Measurements from ENCODE around the gene KRTAP10-7.
"Not testable (repeated sequence)": the region's sequence is repeated elsewhere in the genome, so short reads cannot be mapped to it uniquely, and the experiment has no call there.

KRTAP10-7 gene

GRCh38 chr21:44600118-44600978 is at the start of gene KRTAP10-7:
TSS of gene KRTAP10-7 (plus strand) at chr21:44600597. CDS start at chr21:44600622, 25 bp downstream.
- H3K27me3 Mint-ChIP-seq (ENCODE audit: low read depth), result peaks cover 10% of the 10 kb centered on the region
- H3K4me1 Mint-ChIP-seq (ENCODE audit: low read depth); DNase-seq (ENCODE audit: low spot score); H3K4me3 Mint-ChIP-seq; H3K36me3 Mint-ChIP-seq (ENCODE audit: low read depth); H3K9me3 Mint-ChIP-seq; H3K27ac Mint-ChIP-seq: not testable (repeated sequence)

GRCh38 chr21:44550807-44551206 is 49.6 kb upstream of the KRTAP10-7 start:
- Mint-ChIP-seq H3K4me1 (ENCODE audit: low read depth) (peaks cover 11% of the 10 kb centered on the region), H3K27me3 (ENCODE audit: low read depth) (peaks cover 2% of the 10 kb centered on the region), H3K36me3 (ENCODE audit: low read depth) (peaks cover 17% of the 10 kb centered on the region), H3K27ac (no peak overlapping the region), H3K4me3 (no peak overlapping the region), H3K9me3 (peaks cover 22% of the 10 kb centered on the region)
- no peak for DNase-seq (ENCODE audit: low spot score)

DNA sequence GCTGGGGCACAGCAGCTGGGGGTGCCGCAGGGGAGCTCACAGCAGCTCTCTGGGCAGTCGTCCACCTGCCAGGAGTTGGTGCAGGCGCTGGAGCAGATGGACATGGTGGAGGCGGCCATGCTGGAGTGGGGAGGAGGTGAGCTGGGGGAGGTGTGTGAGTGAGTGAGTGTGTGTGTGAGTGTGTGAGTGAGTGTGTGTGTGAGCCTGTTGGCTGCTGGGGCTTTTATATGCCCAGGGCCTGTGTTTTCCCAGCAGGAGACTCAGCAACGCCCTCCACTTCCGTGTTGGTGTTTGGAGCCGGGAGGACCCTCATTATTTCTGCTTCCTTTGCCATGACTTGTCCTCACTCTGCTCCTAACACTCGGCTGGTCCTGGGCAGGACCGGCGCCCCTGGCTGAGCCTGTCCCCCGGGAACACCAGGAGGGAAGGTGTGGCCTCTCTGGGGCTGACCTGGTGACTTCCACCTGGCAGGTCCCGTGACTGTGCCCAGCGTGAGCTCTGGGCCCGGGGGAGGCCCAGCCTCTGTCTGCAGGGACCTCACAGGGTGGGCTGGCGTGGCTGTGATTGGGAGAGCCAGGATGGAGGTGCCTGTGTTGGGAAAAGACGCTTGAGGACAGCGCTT is 48.9 kb upstream of the KRTAP10-7 start, which contains the start of gene KRTAP10-2:
KRTAP10-2 (minus strand) TSS at position 166 of the 622 bp plus-strand sequence; CDS start at position 119, 47 bp downstream.
- no peak within 1 kb of the TSS for H3K27ac Mint-ChIP-seq
- peaks cover 22% of the 10 kb centered on the region for H3K9me3 Mint-ChIP-seq
- no peak for DNase-seq (ENCODE audit: low spot score)
- H3K27me3 Mint-ChIP-seq (ENCODE audit: low read depth), result peaks cover 2% of the 10 kb centered on the region
- H3K4me1 Mint-ChIP-seq (ENCODE audit: low read depth), result peaks cover 11% of the 10 kb centered on the region
- peaks cover 17% of the 10 kb centered on the region for H3K36me3 Mint-ChIP-seq (ENCODE audit: low read depth)
- H3K4me3 Mint-ChIP-seq, result no peak within 1 kb of the TSS

DNA sequence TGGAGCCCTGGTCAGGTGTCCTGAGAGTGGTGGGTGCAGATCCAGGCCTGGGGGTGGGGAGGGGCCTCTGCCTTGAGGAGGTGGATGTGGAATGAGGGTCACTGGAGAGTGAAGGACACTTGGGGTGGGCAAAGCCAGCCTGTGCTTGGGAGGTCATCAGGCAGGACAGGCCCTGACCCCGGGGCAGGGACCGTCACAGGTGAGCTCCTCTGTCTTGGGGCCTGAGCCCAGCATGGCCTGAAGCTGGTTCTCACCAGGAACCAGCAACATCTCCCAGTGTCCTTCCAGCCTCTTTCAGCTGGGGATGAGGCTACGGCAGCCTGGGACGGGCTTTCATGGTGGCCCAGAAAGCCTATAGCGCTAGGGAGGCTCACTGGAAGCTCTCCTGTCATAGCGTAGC is 48.3 kb upstream of the KRTAP10-7 start:
- H3K9me3 Mint-ChIP-seq, result peaks cover 15% of the 10 kb centered on the region
- peaks cover 2% of the 10 kb centered on the region for H3K27me3 Mint-ChIP-seq (ENCODE audit: low read depth)
- no peak for DNase-seq (ENCODE audit: low spot score)
- no peak overlapping the region for H3K4me3 Mint-ChIP-seq
- H3K36me3 Mint-ChIP-seq (ENCODE audit: low read depth), result peaks cover 10% of the 10 kb centered on the region
- no peak overlapping the region for H3K27ac Mint-ChIP-seq
- H3K4me1 Mint-ChIP-seq (ENCODE audit: low read depth), result peaks cover 10% of the 10 kb centered on the region

DNA sequence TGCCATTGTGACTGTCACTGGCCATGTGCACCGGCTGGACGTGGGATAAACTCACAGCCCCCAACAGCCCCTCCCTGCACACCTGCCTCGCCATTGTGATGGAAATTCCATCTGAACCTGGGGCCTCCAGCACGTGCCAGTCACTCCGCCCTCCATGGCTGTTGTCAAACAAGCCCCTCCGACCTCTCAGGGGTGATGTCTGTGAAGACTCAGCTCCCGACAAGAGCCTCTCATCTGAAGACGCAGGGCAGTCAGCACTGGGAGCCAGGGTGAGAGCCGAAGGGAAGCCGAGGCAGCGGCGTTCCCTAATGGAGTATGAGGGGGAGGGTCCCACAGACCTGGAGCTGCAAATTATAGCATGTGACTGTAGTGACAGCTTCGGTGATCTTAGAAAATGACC is 47.7 kb upstream of the KRTAP10-7 start:
- no peak overlapping the region for H3K4me3 Mint-ChIP-seq
- peaks cover 5% of the 10 kb centered on the region for H3K4me1 Mint-ChIP-seq (ENCODE audit: low read depth)
- peaks cover 2% of the 10 kb centered on the region for H3K27me3 Mint-ChIP-seq (ENCODE audit: low read depth)
- DNase-seq (ENCODE audit: low spot score), result no peak
- H3K36me3 Mint-ChIP-seq (ENCODE audit: low read depth), result peaks cover 5% of the 10 kb centered on the region
- no peak overlapping the region for H3K27ac Mint-ChIP-seq
- peaks cover 10% of the 10 kb centered on the region for H3K9me3 Mint-ChIP-seq

DNA sequence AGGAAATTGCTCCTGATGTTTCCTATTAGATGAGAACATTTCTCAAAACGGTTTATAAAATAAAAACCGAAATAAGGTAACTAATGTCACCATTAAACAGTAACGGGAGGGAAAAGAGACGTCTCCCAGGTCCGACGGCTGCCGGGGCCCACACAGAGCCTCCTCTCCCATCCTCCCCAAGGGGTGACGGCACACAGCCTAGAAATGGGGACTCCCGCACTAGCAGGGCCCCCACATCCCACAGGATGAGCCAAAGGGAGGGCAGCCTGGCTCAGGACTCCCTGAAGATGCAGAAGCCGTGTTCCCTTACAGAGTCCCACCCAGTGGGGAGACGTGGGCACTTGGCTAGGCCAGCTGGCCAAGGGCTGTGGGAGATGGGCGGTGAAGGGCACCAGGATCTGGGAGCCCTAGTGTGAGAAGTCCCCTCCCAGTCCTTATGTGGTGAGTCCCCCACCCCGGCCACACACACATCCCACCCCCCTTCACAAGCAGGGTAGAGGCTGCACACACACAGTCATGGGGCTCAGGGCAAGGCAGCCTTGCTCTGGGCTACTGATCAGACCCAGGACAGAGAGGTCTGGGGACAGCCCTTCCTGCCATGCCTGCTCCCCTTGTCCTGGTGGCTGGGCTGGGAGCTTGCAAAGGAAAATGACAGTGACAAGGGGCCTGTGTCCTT is 45.1 kb upstream of the KRTAP10-7 start:
- Mint-ChIP-seq H3K27ac (no peak overlapping the region), H3K9me3 (no peaks in the 10 kb centered on the region), H3K27me3 (ENCODE audit: low read depth) (peaks cover 10% of the 10 kb centered on the region), H3K4me3 (no peak overlapping the region), H3K36me3 (ENCODE audit: low read depth) (no peaks in the 10 kb centered on the region), H3K4me1 (ENCODE audit: low read depth) (no peaks in the 10 kb centered on the region)
- no peak for DNase-seq (ENCODE audit: low spot score)

DNA sequence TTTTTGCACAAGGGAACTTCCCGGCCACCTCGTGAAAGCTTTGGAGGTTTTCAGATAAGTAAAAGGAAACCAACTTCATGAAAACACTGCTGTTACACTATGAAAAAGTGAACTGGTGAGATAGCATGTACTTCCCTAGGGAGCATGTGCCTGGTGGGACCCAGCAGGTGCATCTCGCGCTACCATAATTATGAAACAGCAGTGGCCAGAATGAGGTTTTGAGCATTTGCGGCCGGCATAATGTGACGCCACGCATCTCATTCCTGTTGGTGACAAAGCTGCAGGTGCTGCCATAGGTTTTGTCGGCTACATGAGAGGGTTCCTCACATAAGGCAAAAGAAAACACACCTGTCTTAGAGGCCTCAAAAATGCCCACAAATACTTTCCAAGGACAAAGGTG is 43.5 kb upstream of the KRTAP10-7 start:
- H3K4me3 Mint-ChIP-seq, result no peak overlapping the region
- peaks cover 22% of the 10 kb centered on the region for H3K27me3 Mint-ChIP-seq (ENCODE audit: low read depth)
- DNase-seq (ENCODE audit: low spot score), result no peak
- no peaks in the 10 kb centered on the region for H3K36me3 Mint-ChIP-seq (ENCODE audit: low read depth)
- H3K4me1 Mint-ChIP-seq (ENCODE audit: low read depth), result no peaks in the 10 kb centered on the region
- H3K27ac Mint-ChIP-seq, result no peak overlapping the region
- H3K9me3 Mint-ChIP-seq, result peaks cover 4% of the 10 kb centered on the region

GRCh38 chr21:44557491-44558328 is 42.7 kb upstream of the KRTAP10-7 start:
- no peaks in the 10 kb centered on the region for H3K36me3 Mint-ChIP-seq (ENCODE audit: low read depth)

GRCh38 chr21:44558329-44558675 is 42.1 kb upstream of the KRTAP10-7 start:
- H3K9me3 Mint-ChIP-seq; DNase-seq (ENCODE audit: low spot score); H3K36me3 Mint-ChIP-seq (ENCODE audit: low read depth); H3K27ac Mint-ChIP-seq; H3K4me3 Mint-ChIP-seq; H3K4me1 Mint-ChIP-seq (ENCODE audit: low read depth): not testable (repeated sequence)
- H3K27me3 Mint-ChIP-seq (ENCODE audit: low read depth), result peaks cover 31% of the 10 kb centered on the region

More at GRCh38 chr21:44557491-44558328, 42.7 kb upstream of the KRTAP10-7 start:
- Mint-ChIP-seq H3K4me3 (no peak overlapping the region), H3K4me1 (ENCODE audit: low read depth) (no peaks in the 10 kb centered on the region), H3K27ac (no peak overlapping the region), H3K9me3 (peaks cover 4% of the 10 kb centered on the region), H3K27me3 (ENCODE audit: low read depth) (peaks cover 30% of the 10 kb centered on the region)
- DNase-seq (ENCODE audit: low spot score), result no peak

DNA sequence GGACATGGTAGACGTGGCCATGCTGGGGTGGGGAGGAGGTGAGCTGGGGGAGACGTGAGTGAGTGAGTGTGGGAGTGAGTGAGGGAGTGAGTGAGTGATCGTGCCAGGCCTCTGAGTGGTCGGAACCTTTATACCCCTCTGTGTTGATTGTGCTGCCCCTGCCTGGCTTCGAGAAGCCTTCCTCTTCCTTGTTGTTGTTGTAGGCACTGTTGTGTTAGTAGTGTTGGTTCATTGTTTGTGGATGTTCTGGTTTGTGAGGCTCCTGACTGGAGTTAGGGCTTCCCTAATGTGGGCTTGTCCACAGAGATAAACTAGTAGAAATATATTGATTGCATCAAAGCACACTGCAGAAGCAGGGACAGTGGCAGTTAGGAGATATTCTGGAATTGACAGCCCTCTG is 41.7 kb upstream of the KRTAP10-7 start, which contains the start of gene KRTAP10-3:
KRTAP10-3 (minus strand) TSS at position 101 of the 400 bp plus-strand sequence; CDS start at position 21, 80 bp downstream.
- Mint-ChIP-seq H3K4me3 (no peak within 1 kb of the TSS), H3K9me3 (peaks cover 7% of the 10 kb centered on the region), H3K27ac (no peak within 1 kb of the TSS), H3K27me3 (ENCODE audit: low read depth) (peaks cover 31% of the 10 kb centered on the region), H3K4me1 (ENCODE audit: low read depth) (no peaks in the 10 kb centered on the region), H3K36me3 (ENCODE audit: low read depth) (no peaks in the 10 kb centered on the region)
- DNase-seq (ENCODE audit: low spot score), result no peak

GRCh38 chr21:44564099-44564498 is 36.3 kb upstream of the KRTAP10-7 start:
- Mint-ChIP-seq H3K4me3 (no peak overlapping the region), H3K27me3 (ENCODE audit: low read depth) (peaks cover 30% of the 10 kb centered on the region), H3K4me1 (ENCODE audit: low read depth) (peaks cover 10% of the 10 kb centered on the region), H3K27ac (no peak overlapping the region), H3K9me3 (peaks cover 7% of the 10 kb centered on the region), H3K36me3 (ENCODE audit: low read depth) (no peaks in the 10 kb centered on the region)
- DNase-seq (ENCODE audit: low spot score), result no peak

- Mint-ChIP-seq H3K9me3 (peaks cover 7% of the 10 kb centered on the region), H3K27ac (peak overlapping the region; percentile 79), H3K36me3 (ENCODE audit: low read depth) (no peaks in the 10 kb centered on the region), H3K27me3 (ENCODE audit: low read depth) (peaks cover 26% of the 10 kb centered on the region), H3K4me1 (ENCODE audit: low read depth) (peaks cover 10% of the 10 kb centered on the region), H3K4me3 (peak overlapping the region; percentile 52)
- DNase-seq (ENCODE audit: low spot score), result no peak
Measured at GRCh38 chr21:44564886-44565598, 35.4 kb upstream of the KRTAP10-7 start.

DNA sequence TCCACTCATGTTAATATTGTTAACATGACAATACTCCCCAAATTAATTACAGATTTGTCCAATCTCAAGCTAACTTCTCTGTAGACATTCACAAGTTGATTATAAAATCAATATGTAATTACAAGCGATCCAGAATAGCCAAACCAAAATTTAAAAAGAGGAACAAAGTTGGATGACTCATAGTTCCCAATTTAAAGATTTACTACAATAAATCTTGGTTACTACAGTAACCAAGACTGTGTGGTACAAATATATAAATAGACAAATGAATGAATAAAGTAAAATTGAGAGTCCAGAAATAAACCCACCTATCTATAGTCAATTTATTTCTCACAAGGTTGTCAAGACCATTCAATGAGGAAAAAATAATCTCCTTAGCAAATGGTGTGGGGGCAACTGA is 34.0 kb upstream of the KRTAP10-7 start:
- no peak for DNase-seq (ENCODE audit: low spot score)
- H3K27ac Mint-ChIP-seq, result no peak overlapping the region
- H3K4me3 Mint-ChIP-seq, result no peak overlapping the region
- H3K4me1 Mint-ChIP-seq (ENCODE audit: low read depth), result peaks cover 10% of the 10 kb centered on the region
- peaks cover 3% of the 10 kb centered on the region for H3K9me3 Mint-ChIP-seq
- H3K36me3 Mint-ChIP-seq (ENCODE audit: low read depth), result no peaks in the 10 kb centered on the region
- H3K27me3 Mint-ChIP-seq (ENCODE audit: low read depth), result peaks cover 15% of the 10 kb centered on the region

Measured in T-helper 2 cell treated with Interferon-gamma antibody and Interleukin-4, amounts not matched to agents 5 μg/mL and 100 μg/mL, for 36 hours (primary cell).